Measurements from ENCODE around the gene KLK13. TPM values are rescaled to one million over a fixed set of nuclear protein-coding genes. Genes with fewer than 3 reads are reported as not detected.

The KLK13 gene
- polyA plus RNA-seq, 3 donors: not detected

DNA sequence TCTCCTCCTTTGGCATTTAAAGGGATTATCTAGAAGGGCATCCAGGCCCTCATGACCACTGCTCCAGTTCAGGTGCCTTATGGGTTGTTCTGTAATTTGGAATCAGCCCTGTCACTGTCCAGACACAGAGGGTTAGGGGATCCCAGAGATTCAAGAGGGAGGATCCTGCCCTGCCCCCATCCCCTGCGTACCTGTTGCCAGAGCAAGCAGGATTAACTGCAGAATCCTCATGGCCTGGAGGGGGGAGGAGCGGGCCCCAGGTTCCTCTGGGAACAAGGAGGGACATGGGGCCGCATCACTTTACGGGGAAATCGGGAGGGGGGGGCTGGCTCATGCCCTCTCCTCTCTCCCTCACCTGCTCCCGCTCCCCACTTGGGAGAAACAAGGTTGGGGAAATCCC is 39.5 kb downstream of the KLK13 start:
- no peak overlapping the region for H2AFZ ChIP-seq (ENCODE audit: insufficient read depth, low read depth, low read length, poor library complexity, severe bottlenecking)
- H3K27me3 ChIP-seq (ENCODE audit: control insufficient read depth in 2 of 2, insufficient read depth in 2 of 2, low read length in 2 of 2): peaks cover 0 to 7% of the 10 kb centered on the region in 2 donors
- peaks cover 2% of the 10 kb centered on the region for H3K4me1 Mint-ChIP-seq
- no peaks in the 10 kb centered on the region for H3K9me3 ChIP-seq (replicated peaks in 1 of 2; ENCODE audit: control insufficient read depth in 1 of 2, insufficient read depth in 1 of 2, low read length in 2 of 2)
- H3K36me3 ChIP-seq (replicated peaks in 1 of 2; ENCODE audit: control insufficient read depth in 1 of 2, insufficient read depth in 2 of 2, low read length in 2 of 2): no peaks in the 10 kb centered on the region
- peaks cover 0 to 5% (median 0%) of the 10 kb centered on the region in 7 donors for H3K9me3 Mint-ChIP-seq
- H3K4me1 ChIP-seq (ENCODE audit: control insufficient read depth in 1 of 2, insufficient read depth in 2 of 2, low read length in 2 of 2): peaks cover 0 to under 1% of the 10 kb centered on the region in 2 donors
- no peak overlapping the region for H3K9ac ChIP-seq (ENCODE audit: insufficient read depth, low read length, poor library complexity, severe bottlenecking)
- intact Hi-C loops (cut with micrococcal nuclease): no loop called here
- H3K27me3 Mint-ChIP-seq (ENCODE audit: low read depth in 3 of 3): peaks cover 20 to 50% (median 28%) of the 10 kb centered on the region in 3 donors
- no peaks in the 10 kb centered on the region for H3K79me2 ChIP-seq (ENCODE audit: insufficient read depth, low read length)
- H3K4me2 ChIP-seq (replicated peaks; ENCODE audit: extremely low read depth, low read length, poor library complexity, severe bottlenecking): no peak overlapping the region
- no peak overlapping the region for H3K27ac ChIP-seq (ENCODE audit: low read depth in 1 of 2, low read length in 2 of 2)
- no peak overlapping the region for H3K4me3 Mint-ChIP-seq
- TF ChIP-seq, protein P1, sequence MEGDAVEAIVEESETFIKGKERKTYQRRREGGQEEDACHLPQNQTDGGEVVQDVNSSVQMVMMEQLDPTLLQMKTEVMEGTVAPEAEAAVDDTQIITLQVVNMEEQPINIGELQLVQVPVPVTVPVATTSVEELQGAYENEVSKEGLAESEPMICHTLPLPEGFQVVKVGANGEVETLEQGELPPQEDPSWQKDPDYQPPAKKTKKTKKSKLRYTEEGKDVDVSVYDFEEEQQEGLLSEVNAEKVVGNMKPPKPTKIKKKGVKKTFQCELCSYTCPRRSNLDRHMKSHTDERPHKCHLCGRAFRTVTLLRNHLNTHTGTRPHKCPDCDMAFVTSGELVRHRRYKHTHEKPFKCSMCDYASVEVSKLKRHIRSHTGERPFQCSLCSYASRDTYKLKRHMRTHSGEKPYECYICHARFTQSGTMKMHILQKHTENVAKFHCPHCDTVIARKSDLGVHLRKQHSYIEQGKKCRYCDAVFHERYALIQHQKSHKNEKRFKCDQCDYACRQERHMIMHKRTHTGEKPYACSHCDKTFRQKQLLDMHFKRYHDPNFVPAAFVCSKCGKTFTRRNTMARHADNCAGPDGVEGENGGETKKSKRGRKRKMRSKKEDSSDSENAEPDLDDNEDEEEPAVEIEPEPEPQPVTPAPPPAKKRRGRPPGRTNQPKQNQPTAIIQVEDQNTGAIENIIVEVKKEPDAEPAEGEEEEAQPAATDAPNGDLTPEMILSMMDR (IDR thresholded peaks at IDR 0.05): no peak
- H4K20me1 ChIP-seq (ENCODE audit: insufficient read depth, low read length): no peaks in the 10 kb centered on the region
- H3K4me3 ChIP-seq (replicated peaks in 1 of 3; ENCODE audit: low read depth in 2 of 3, low read length in 3 of 3): no peak overlapping the region
- no CpG with 5 or more reads among the region's 6 CpGs for WGBS (ENCODE audit: insufficient coverage)
- H3K36me3 Mint-ChIP-seq: no peaks in the 10 kb centered on the region
- no peak for DNase-seq
- H3K27ac Mint-ChIP-seq: no peak overlapping the region

DNA sequence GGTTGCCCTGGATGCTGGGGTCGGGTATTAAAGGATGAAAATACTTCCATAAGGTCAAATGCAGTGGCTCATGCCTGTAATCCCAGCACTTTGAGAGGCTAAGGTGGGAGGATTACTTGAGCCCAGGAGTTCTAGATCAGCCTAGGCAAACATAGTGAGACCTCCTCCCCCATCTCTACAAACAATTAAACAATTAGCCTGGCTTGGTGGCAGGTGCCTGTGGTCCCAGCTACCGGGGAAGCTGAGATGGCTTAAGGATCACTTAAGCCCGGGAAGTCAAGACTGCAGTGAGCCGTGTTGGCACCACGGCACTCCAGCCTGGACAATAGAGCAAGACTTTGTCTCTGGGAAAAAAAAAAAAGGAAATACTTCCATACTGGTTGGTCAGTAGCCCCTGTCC is 40.0 kb downstream of the KLK13 start:
- Histone ChIP-seq H3K4me3 (replicated peaks in 1 of 3; ENCODE audit: low read depth in 2 of 3, low read length in 3 of 3) (no peak overlapping the region), H3K9me3 (replicated peaks in 1 of 2; ENCODE audit: control insufficient read depth in 1 of 2, insufficient read depth in 1 of 2, low read length in 2 of 2) (peaks cover 0 to under 1% of the 10 kb centered on the region in 2 donors), H3K27ac (ENCODE audit: low read depth in 1 of 2, low read length in 2 of 2) (no peak overlapping the region), H3K27me3 (ENCODE audit: control insufficient read depth in 2 of 2, insufficient read depth in 2 of 2, low read length in 2 of 2) (peaks cover 0 to 11% of the 10 kb centered on the region in 2 donors), H3K4me2 (replicated peaks; ENCODE audit: extremely low read depth, low read length, poor library complexity, severe bottlenecking) (no peak overlapping the region), H2AFZ (ENCODE audit: insufficient read depth, low read depth, low read length, poor library complexity, severe bottlenecking) (no peak overlapping the region), H3K36me3 (replicated peaks in 1 of 2; ENCODE audit: control insufficient read depth in 1 of 2, insufficient read depth in 2 of 2, low read length in 2 of 2) (no peaks in the 10 kb centered on the region), H3K9ac (ENCODE audit: insufficient read depth, low read length, poor library complexity, severe bottlenecking) (no peak overlapping the region), H3K4me1 (ENCODE audit: control insufficient read depth in 1 of 2, insufficient read depth in 2 of 2, low read length in 2 of 2) (peaks cover 3 to 5% of the 10 kb centered on the region in 2 donors), H3K79me2 (ENCODE audit: insufficient read depth, low read length) (no peaks in the 10 kb centered on the region), H4K20me1 (ENCODE audit: insufficient read depth, low read length) (no peaks in the 10 kb centered on the region)
- Mint-ChIP-seq H3K27me3 (ENCODE audit: low read depth in 3 of 3) (peaks cover 25 to 55% (median 31%) of the 10 kb centered on the region in 3 donors), H3K4me1 (peaks cover 7% of the 10 kb centered on the region), H3K27ac (no peak overlapping the region), H3K9me3 (peaks cover 0 to 5% (median 0%) of the 10 kb centered on the region in 7 donors), H3K36me3 (no peaks in the 10 kb centered on the region), H3K4me3 (no peak overlapping the region)
- TF ChIP-seq, protein P1 (IDR thresholded peaks at IDR 0.05): no peak
- DNase-seq: no peak
- WGBS (ENCODE audit: insufficient coverage): 62% methylated on average over 2 of the region's 5 CpGs
- intact Hi-C loops (cut with micrococcal nuclease): loop anchor here in 1 of 2 donors (5.0 kb wide), 1 partner anchor 142 kb away; no protein-coding TSS in a partner anchor
